K562 (cell line): Measurements from ENCODE around the gene DOK7. TPM values are rescaled to one million over a fixed set of nuclear protein-coding genes. Genes with fewer than 3 reads are reported as not detected.
A peak's percentile ranks its signal among the peaks of the same experiment; 100 is the strongest.

ENCODE experiments used
- ATAC-seq: fragments of 200-7000 bp; cut with Tn5 transposase; 3 replicates; pipeline ENCODE4 v1.9.1; 2020; ENCODE audit warnings: moderate library complexity
- BruUV-seq: library from RNA; stranded (reverse); fragments of 400-500 nt; replicated peaks from 2 replicates; lab custom pipeline; 2021; lab: Mats Ljungman, UMichigan
- CTCF ChIA-PET: fragments of 300-600 bp; formaldehyde crosslinking; extraction: SDS; loops from one replicate; lab custom pipeline; 2021; ENCODE audit warnings: low intra/inter-chr PET ratio; lab: Yijun Ruan, JAX
- POLR2A ChIA-PET: fragments of 300-600, 350-650 bp; sonication (Branson Sonifier 250); formaldehyde crosslinking; extraction: SDS; loops from one replicate; lab custom pipeline; 2021; ENCODE audit warnings: antibody characterized with exemption, inconsistent platforms; lab: Yijun Ruan, JAX
- DNase-seq, 4 experiments: peaks; one replicate each; pipeline versions ENCODE4 v3.0.0 to v3.0.0-alpha.2; 2011 to 2018; ENCODE audit warnings: low spot score in 3 of 4, mixed read lengths in 3 of 4; ENCODE audit errors: extremely low read depth in 1 of 4
- FAIRE-seq: peaks from 2 replicates; lab custom pipeline; 2011; peaks lifted over from hg19 to GRCh38; lab: Jason Lieb, UNC
- H2AFZ ChIP-seq: 2 replicates; pipeline ENCODE4 v1.6.0; 2011; ENCODE audit warnings: low read depth, low read length, control low read depth, inconsistent platforms
- H3K27ac ChIP-seq: fragments of 200-600 bp; 3 replicates; pipeline ENCODE4 v1.8.0; 2011; ENCODE audit warnings: low read depth, mild to moderate bottlenecking, control low read depth, inconsistent platforms, low read length, moderate library complexity, mixed read lengths; ENCODE audit errors: extremely low read depth
- H3K27me3 ChIP-seq, 2 experiments: fragments of 300-600 bp in 1 of 2; 2 replicates in 1 of 2; 3 replicates in 1 of 2; pipeline versions ENCODE4 v1.6.0 to v1.8.0; 2011; ENCODE audit warnings: inconsistent platforms in 2 of 2, low read length in 2 of 2, mild to moderate bottlenecking in 1 of 2, mixed read lengths in 1 of 2, moderate library complexity in 1 of 2; ENCODE audit not compliant: control insufficient read depth in 2 of 2, insufficient read depth in 2 of 2
- H3K36me3 ChIP-seq: fragments of 300-600 bp; 3 replicates; pipeline ENCODE4 v1.8.0; 2011; ENCODE audit warnings: mild to moderate bottlenecking, low read length, inconsistent platforms; ENCODE audit not compliant: control insufficient read depth, insufficient read depth
- H3K4me1 ChIP-seq, 2 experiments: fragments of 200-600 bp in 1 of 2; replicated peaks in 1 of 2; 2 replicates in 1 of 2; 3 replicates in 1 of 2; pipeline versions ENCODE4 v1.5.1 to v1.8.0; 2011; ENCODE audit warnings: inconsistent platforms in 2 of 2, low read length in 2 of 2, mild to moderate bottlenecking in 1 of 2, mixed read lengths in 1 of 2, moderate library complexity in 1 of 2; ENCODE audit not compliant: control insufficient read depth in 2 of 2, insufficient read depth in 2 of 2
- H3K4me2 ChIP-seq: 2 replicates; pipeline ENCODE4 v1.6.1; 2011; ENCODE audit warnings: low read length, control low read depth, inconsistent platforms, mixed read lengths; ENCODE audit not compliant: insufficient read depth
- H3K4me3 ChIP-seq: fragments of 200-600 bp; sonication (generic), shearing (Covaris generic); 2 replicates; pipeline ENCODE4 v1.5.1; 2016; ENCODE audit warnings: control low read depth, inconsistent platforms
- H3K79me2 ChIP-seq: fragments of 200-600 bp; 3 replicates; pipeline ENCODE4 v1.8.0; 2011; ENCODE audit warnings: low read length, inconsistent platforms; ENCODE audit not compliant: control insufficient read depth, insufficient read depth
- H3K9ac ChIP-seq, 2 experiments: 2 replicates each; pipeline versions ENCODE4 v1.6.0 to v1.6.1; 2011; ENCODE audit warnings: low read depth in 2 of 2, low read length in 2 of 2, control low read depth in 1 of 2, inconsistent platforms in 1 of 2, mild to moderate bottlenecking in 1 of 2, mixed read lengths in 1 of 2; ENCODE audit not compliant: insufficient read depth in 1 of 2
- H3K9me1 ChIP-seq: one replicate; pipeline ENCODE4 v1.6.0; 2011; ENCODE audit warnings: inconsistent platforms, mild to moderate bottlenecking, low read length, moderate library complexity; ENCODE audit not compliant: control insufficient read depth, insufficient read depth
- H3K9me3 ChIP-seq: replicated peaks from 2 replicates; pipeline ENCODE4 v1.5.1; 2011; ENCODE audit warnings: low read depth, low read length, inconsistent platforms; ENCODE audit not compliant: control insufficient read depth, insufficient read depth
- H4K20me1 ChIP-seq: replicated peaks from 2 replicates; pipeline ENCODE4 v1.6.1; 2011; ENCODE audit warnings: low read length, inconsistent platforms, mixed read lengths; ENCODE audit not compliant: control insufficient read depth, insufficient read depth
- CTCF ChIP-seq, 3 experiments: IDR thresholded peaks in 2 of 3; conservative IDR thresholded peaks in 1 of 3; 2 replicates each; pipeline ENCODE4 v1.5.1; 2011 to 2012; ENCODE audit warnings: low read length in 3 of 3, mild to moderate bottlenecking in 3 of 3, control low read depth in 2 of 3, improper control_type of control experiment in 1 of 3, inconsistent platforms in 1 of 3, low read depth in 1 of 3, mixed read lengths in 1 of 3, moderate library complexity in 1 of 3; ENCODE audit not compliant: insufficient read depth in 2 of 3
- SIX5 ChIP-seq, 2 experiments: IDR thresholded peaks; 2 replicates each; pipeline ENCODE4 v1.6.1; 2011; ENCODE audit warnings: low read length in 2 of 2, borderline replicate concordance in 1 of 2, low read depth in 1 of 2, mild to moderate bottlenecking in 1 of 2, moderate library complexity in 1 of 2; ENCODE audit not compliant: insufficient read depth in 1 of 2
- SMC3 ChIP-seq: conservative IDR thresholded peaks from 2 replicates; pipeline ENCODE4 v1.6.1; 2011; ENCODE audit warnings: low read depth, low read length, improper control_type of control experiment; ENCODE audit not compliant: insufficient read depth
- USF1 ChIP-seq: sonication (generic); formaldehyde crosslinking; IDR thresholded peaks from 2 replicates; pipeline ENCODE4 v1.9.0; 2022; ENCODE audit warnings: mild to moderate bottlenecking, missing genetic modification reagents
- WGBS: fragments of 100-300 bp; shearing (Covaris generic); methylation state at CpG from one replicate; pipeline ENCODE4 v1.1.6; 2016; ENCODE audit warnings: low coverage, mixed read lengths; ENCODE audit not compliant: insufficient coverage; ENCODE audit errors: missing lambda C conversion rate; 5-methylcytosine and 5-hydroxymethylcytosine counted together
- in situ Hi-C: fragments of 300-500 bp; cut with MboI; formaldehyde crosslinking; loops from 4 replicates; pipeline ENCODE4 v1.15.0; 2018; ENCODE audit warnings: inconsistent platforms, mixed read lengths
- intact Hi-C: fragments of 100-400 bp; cut with micrococcal nuclease; formaldehyde crosslinking; loops from 2 replicates; pipeline ENCODE4 v1.14.2; 2022
- polyA plus RNA-seq, 8 experiments: library from polyadenylated mRNA; depleted of rRNA in 4 of 8; stranded (reverse) in 5 of 8; unstranded in 3 of 8; fragments of >200 nt; fragmentation: Nextera tagmentation in 2 of 8; fragmentation: Illumina TruSeq in 1 of 8; extraction: Ambion mirVana in 2 of 8; extraction: Trizol in 1 of 8; gene quantifications; 2 replicates each; pipeline versions ENCODE4 v1.2.1 to v1.2.3, GENCODE V29; 2011 to 2014; ENCODE audit warnings: inconsistent platforms in 1 of 8, missing spikeins in 1 of 8
- total RNA-seq, 7 experiments: library from RNA; depleted of rRNA in 6 of 7; stranded (reverse); fragments of >200 nt in 6 of 7; fragmentation: Illumina TruSeq in 2 of 7; extraction: Trizol in 2 of 7; gene quantifications; 2 replicates each; pipeline versions ENCODE4 v1.2.1 to v1.2.3, GENCODE V29; 2011 to 2021; ENCODE audit warnings: low replicate concordance in 1 of 7

The DOK7 gene
- total and polyA plus RNA-seq, 9 of the 15 experiments (the other 6 are each of a cell fraction or from before 2014, with no cell fraction given): not detected

DNA sequence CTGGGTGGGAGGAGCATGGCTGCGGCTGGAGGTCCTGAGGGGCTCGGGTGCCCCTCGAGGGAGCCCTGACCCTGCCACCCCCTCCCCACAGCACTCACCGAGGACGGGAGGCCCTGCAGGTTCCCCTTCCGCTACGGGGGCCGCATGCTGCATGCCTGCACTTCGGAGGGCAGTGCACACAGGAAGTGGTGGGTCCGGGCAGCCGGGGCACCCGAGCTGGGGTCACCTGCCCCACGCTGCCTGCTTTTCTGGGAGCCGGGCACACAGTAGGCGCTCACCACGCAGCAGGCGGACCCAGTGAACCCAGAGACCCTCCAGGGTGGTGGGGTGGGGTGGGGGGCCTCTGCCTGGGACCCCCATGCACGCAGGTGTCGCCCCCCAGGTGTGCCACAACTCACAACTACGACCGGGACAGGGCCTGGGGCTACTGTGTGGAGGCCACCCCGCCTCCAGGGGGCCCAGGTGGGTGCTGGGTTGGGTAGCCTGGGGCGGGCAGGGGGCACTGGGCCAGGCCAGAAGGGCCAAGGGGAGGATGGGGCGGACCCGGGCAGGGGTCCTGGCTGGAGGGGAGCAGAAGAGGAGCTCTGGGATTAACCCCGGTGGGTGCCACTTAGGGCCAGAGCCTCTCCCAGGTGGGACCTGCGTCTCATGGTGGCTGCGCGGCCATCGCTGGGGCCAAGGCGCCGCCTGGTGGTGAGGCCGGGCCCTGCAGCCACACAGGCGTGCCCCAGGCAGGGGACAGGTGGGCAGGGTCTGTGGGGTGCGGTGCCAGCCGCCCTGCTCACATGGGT is 20.0 kb upstream of the DOK7 start (continued):
- TF ChIP-seq SMC3: peak; percentile 95

GRCh38 chr4:3443750-3444309 is 19.3 kb upstream of the DOK7 start:
- no peak overlapping the region for H3K27ac ChIP-seq
- POLR2A ChIA-PET: interaction anchor here (0.6 kb wide), 3 partner anchors 230 to 347 kb away, joined by 3 to 4 read pairs (median 4); no protein-coding TSS in a partner anchor
- intact Hi-C loops: loop anchor here (1.0 to 5.0 kb wide), 5 partner anchors 97 to 397 kb away; no protein-coding TSS in a partner anchor
- H3K9me3 ChIP-seq: no peaks in the 10 kb centered on the region
- H3K79me2 ChIP-seq: no peaks in the 10 kb centered on the region
- no TSS peak for BruUV-seq
- DNase-seq: no peak
- no peak overlapping the region for H3K4me3 ChIP-seq
- WGBS: 21% methylated on average over 14 of the region's 17 CpGs
- no peaks in the 10 kb centered on the region for H3K36me3 ChIP-seq
- CTCF ChIA-PET: interaction anchor here (0.8 to 2.1 kb wide), 5 partner anchors 98 to 337 kb away, joined by 3 to 17 read pairs (median 13); no protein-coding TSS in a partner anchor
- TF ChIP-seq CTCF (IDR thresholded peaks at IDR 0.05 in 2 of 3, conservative IDR thresholded peaks at IDR 0.05 in 1 of 3; ENCODE audit: insufficient read depth in 2 of 3, low read depth in 1 of 3, low read length in 3 of 3) (peak in 1 of 3 experiments; percentile 4; a peak in 1 of 6 replicates), USF1 (CRISPR knock-in tag) (0 out of 2 replicates have a peak, but pooled peaks have one; percentile 38), SIX5 (IDR thresholded peaks at IDR 0.05; ENCODE audit: borderline replicate concordance in 1 of 2, insufficient read depth in 1 of 2, low read depth in 1 of 2, low read length in 2 of 2) (no peak)
- ATAC-seq: no peak; the same call in 2 of the 3 replicates
- H3K4me2 ChIP-seq: no peak overlapping the region
- 0 out of 2 replicates have a peak, but pooled peaks cover 3% of the 10 kb centered on the region for H4K20me1 ChIP-seq
- peaks cover 0 to 84% of the 10 kb centered on the region in 2 experiments; a peak in 2 of 5 replicates for H3K4me1 ChIP-seq
- H3K9ac ChIP-seq: no peak overlapping the region
- H3K9me1 ChIP-seq: no peaks in the 10 kb centered on the region
- no peak for FAIRE-seq
- in situ Hi-C loops: loop anchor here (5.0 kb wide), 1 partner anchor 337 kb away; no protein-coding TSS in a partner anchor
- no peaks in the 10 kb centered on the region; a peak in 2 of 5 replicates for H3K27me3 ChIP-seq
- H2AFZ ChIP-seq: no peak overlapping the region
